PC-3 (cell line): ENCODE data around the gene P3R3URF. TPM values are rescaled to one million over a fixed set of nuclear protein-coding genes. Genes with fewer than 3 reads are reported as not detected.

ENCODE experiments used
- ATAC-seq: fragments of 200-7000 bp; cut with Tn5 transposase; 2 replicates; pipeline ENCODE4 v1.9.1; 2020; ENCODE audit warnings: mild to moderate bottlenecking, moderate library complexity
- BruUV-seq: library from RNA; stranded (reverse); fragments of 400-500 nt; replicated peaks from 2 replicates; lab custom pipeline; 2021; lab: Mats Ljungman, UMichigan
- CTCF ChIA-PET: fragments of 300-600 bp; sonication (Branson Sonifier 250); formaldehyde crosslinking; loops from one replicate; lab custom pipeline; 2022; ENCODE audit warnings: antibody characterized with exemption; lab: Charles Lee
- POLR2A ChIA-PET: fragments of 300-600 bp; sonication (Branson Sonifier 250); formaldehyde crosslinking; loops from one replicate; lab custom pipeline; 2022; ENCODE audit warnings: antibody characterized with exemption; ENCODE audit not compliant: unreplicated experiment; lab: Charles Lee
- DNase-seq: peaks from one replicate; pipeline ENCODE4 v3.0.0-alpha.2; 2015
- H2AFZ ChIP-seq: fragments of 300-600 bp; sonication (generic); 2 replicates; pipeline ENCODE4 v1.6.0; 2016; ENCODE audit warnings: antibody characterized with exemption, low read length
- H3F3A ChIP-seq: fragments of 300-600 bp; sonication (generic); one replicate; pipeline ENCODE4 v1.6.0; 2017; ENCODE audit warnings: antibody characterized with exemption, low read length, control low read depth, mild to moderate bottlenecking; ENCODE audit not compliant: unreplicated experiment
- H3K27ac ChIP-seq: fragments of 300-600 bp; sonication (generic); 2 replicates; pipeline ENCODE4 v1.5.1; 2016; ENCODE audit warnings: mild to moderate bottlenecking, low read length
- H3K27me3 ChIP-seq: fragments of 300-600 bp; sonication (generic); 2 replicates; pipeline ENCODE4 v1.6.1; 2016; ENCODE audit warnings: low read length, mixed read lengths
- H3K36me3 ChIP-seq: fragments of 300-600 bp; sonication (generic); 2 replicates; pipeline ENCODE4 v1.6.1; 2016; ENCODE audit warnings: low read depth, mixed run types, low read length, mixed read lengths
- H3K4me1 ChIP-seq: fragments of 300-600 bp; sonication (generic); 2 replicates; pipeline ENCODE4 v1.5.1; 2016; ENCODE audit warnings: low read length; ENCODE audit not compliant: insufficient read depth
- H3K4me2 ChIP-seq: fragments of 300-600 bp; sonication (generic); 2 replicates; pipeline ENCODE4 v1.6.0; 2016; ENCODE audit warnings: low read length
- H3K4me3 ChIP-seq: fragments of 300-600 bp; sonication (generic); 2 replicates; pipeline ENCODE4 v1.5.1; 2016; ENCODE audit warnings: mild to moderate bottlenecking, low read length, mixed read lengths
- H3K79me2 ChIP-seq: fragments of 300-600 bp; sonication (generic); 2 replicates; pipeline ENCODE4 v1.6.1; 2017; ENCODE audit warnings: low read length, mixed read lengths
- H3K9ac ChIP-seq: fragments of 300-600 bp; sonication (generic); 2 replicates; pipeline ENCODE4 v1.6.0; 2016; ENCODE audit warnings: mild to moderate bottlenecking, low read length
- H3K9me2 ChIP-seq: fragments of 300-600 bp; sonication (generic); replicated peaks from 2 replicates; pipeline ENCODE4 v1.6.1; 2016; ENCODE audit warnings: mixed run types, low read length, mixed read lengths
- H3K9me3 ChIP-seq: fragments of 300-600 bp; sonication (generic); 2 replicates; pipeline ENCODE4 v1.6.1; 2016; ENCODE audit warnings: low read length, mixed read lengths
- H4K20me1 ChIP-seq: fragments of 300-600 bp; sonication (generic); 2 replicates; pipeline ENCODE4 v1.6.1; 2016; ENCODE audit warnings: low read length, mixed read lengths
- EZH2 ChIP-seq: fragments of 300-600 bp; sonication (generic); IDR thresholded peaks from one replicate; pipeline ENCODE4 v1.6.1; 2017; ENCODE audit warnings: antibody characterized with exemption, mild to moderate bottlenecking, low read length; ENCODE audit not compliant: unreplicated experiment
- EZH2phosphoT487 ChIP-seq: fragments of 300-600 bp; sonication (generic); IDR thresholded peaks from 2 replicates; pipeline ENCODE4 v1.6.1; 2018; ENCODE audit warnings: mild to moderate bottlenecking, antibody characterized with exemption, low read length, borderline replicate concordance
- intact Hi-C: fragments of 100-400 bp; cut with micrococcal nuclease; formaldehyde crosslinking; loops from 2 replicates; pipeline ENCODE4 v1.9.0; 2023
- total RNA-seq: library from RNA; depleted of rRNA; stranded (reverse); fragments of >200 nt; gene quantifications from 2 replicates; pipeline ENCODE4 v1.2.3, GENCODE V29; 2014
- TF ChIP-seq, protein P1 (sequence below): fragments of 300-600 bp; sonication (generic); conservative IDR thresholded peaks from 2 replicates; pipeline ENCODE4 v1.5.1; 2017; ENCODE audit warnings: antibody characterized with exemption, low read depth, mild to moderate bottlenecking, low read length

P3R3URF gene
- total RNA-seq, 1 experiment from 2014 or later: not detected

DNA sequence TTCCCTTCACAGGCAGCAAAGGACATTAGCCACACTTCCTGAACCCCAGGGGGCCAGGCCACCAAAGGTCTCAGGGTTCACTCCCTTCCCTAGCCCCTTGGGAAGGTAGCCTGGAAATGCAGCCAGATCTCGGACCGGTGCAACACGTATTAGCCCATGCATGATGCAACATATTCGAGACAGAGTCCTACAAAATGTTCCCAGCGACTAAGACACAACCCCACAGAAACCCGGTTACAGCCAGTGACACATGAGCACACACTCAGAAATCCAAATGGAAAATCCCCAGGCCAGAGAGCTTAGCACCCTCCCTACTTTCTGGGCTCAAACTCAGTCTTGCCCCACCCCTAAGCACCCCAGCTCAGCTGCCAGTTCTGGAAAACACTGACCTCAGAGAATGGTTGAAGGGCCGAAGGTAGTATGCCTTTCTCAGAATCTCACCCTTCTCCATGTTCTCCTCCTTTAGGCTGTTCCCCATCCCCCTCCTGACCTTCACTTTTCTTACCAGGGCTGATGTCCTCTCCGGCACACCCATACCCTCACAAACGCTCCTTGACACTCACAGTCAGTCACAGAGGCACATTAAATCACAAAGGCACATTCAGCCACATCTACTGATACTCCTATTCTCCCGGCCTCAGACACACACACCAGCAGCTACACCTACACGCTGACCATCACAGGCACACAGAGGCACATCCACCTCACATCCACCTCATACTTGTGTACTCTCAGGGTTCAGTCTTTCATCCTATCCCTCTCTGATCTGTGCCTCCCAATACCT lies 1.6 kb downstream of the P3R3URF start, which contains the start of gene TSPAN1:
Gene TSPAN1 (plus strand): TSS at position 640 of the 784 bp plus-strand sequence. CDS start 6,021 bp downstream, outside the sequence.
- ChIA-PET POLR2A (no interaction called here), CTCF (interaction anchor here (0.5 kb wide), 1 partner anchor 49 kb away, joined by 5 read pairs; no protein-coding TSS in a partner anchor)
- Histone ChIP-seq H4K20me1 (no peaks in the 10 kb centered on the region), H2AFZ (no peak within 1 kb of the TSS), H3K79me2 (no peaks in the 10 kb centered on the region), H3K36me3 (no peaks in the 10 kb centered on the region), H3K9ac (no peak within 1 kb of the TSS), H3K4me1 (peaks cover 25% of the 10 kb centered on the region), H3K4me3 (no peak within 1 kb of the TSS), H3K4me2 (no peak within 1 kb of the TSS), H3K27ac (no peak within 1 kb of the TSS), H3K9me2 (no peaks in the 10 kb centered on the region), H3F3A (no peaks in the 10 kb centered on the region), H3K9me3 (no peaks in the 10 kb centered on the region), H3K27me3 (no peaks in the 10 kb centered on the region)
- intact Hi-C loops: no loop called here
- no peak for ATAC-seq
- no peak for DNase-seq
- TF ChIP-seq EZH2phosphoT487 (no peak), EZH2 (no peak)
- TF ChIP-seq, protein P1, sequence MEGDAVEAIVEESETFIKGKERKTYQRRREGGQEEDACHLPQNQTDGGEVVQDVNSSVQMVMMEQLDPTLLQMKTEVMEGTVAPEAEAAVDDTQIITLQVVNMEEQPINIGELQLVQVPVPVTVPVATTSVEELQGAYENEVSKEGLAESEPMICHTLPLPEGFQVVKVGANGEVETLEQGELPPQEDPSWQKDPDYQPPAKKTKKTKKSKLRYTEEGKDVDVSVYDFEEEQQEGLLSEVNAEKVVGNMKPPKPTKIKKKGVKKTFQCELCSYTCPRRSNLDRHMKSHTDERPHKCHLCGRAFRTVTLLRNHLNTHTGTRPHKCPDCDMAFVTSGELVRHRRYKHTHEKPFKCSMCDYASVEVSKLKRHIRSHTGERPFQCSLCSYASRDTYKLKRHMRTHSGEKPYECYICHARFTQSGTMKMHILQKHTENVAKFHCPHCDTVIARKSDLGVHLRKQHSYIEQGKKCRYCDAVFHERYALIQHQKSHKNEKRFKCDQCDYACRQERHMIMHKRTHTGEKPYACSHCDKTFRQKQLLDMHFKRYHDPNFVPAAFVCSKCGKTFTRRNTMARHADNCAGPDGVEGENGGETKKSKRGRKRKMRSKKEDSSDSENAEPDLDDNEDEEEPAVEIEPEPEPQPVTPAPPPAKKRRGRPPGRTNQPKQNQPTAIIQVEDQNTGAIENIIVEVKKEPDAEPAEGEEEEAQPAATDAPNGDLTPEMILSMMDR: no peak
- no TSS peak for BruUV-seq

DNA sequence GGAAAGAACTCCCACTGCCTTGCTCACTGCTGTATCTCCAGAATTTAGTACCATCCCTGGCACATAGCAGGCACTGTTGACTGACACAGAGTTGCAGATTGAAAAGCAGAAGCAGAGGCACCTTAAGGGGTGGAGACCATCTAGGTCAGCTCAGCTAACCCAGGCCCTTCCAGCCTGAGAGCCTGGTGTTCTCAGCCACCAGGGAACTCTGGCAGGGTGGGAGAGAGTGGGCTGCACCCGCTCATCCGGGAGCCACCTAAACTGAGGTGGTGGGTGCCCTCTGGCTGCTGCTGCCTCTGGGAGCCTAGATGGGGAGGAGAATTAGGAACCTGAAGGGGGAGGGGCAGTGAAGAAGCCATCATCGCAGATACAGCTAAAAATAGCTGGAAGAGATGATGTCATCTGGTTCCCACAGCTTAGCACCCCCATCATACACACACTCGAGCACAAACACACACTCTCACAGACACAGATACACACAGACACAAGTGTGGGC lies 2.9 kb downstream of the P3R3URF start:
- ChIA-PET CTCF (interaction anchor here (1.2 kb wide), 1 partner anchor 50 kb away, joined by 3 read pairs; no protein-coding TSS in a partner anchor), POLR2A (no interaction called here)
- Histone ChIP-seq H3K27me3 (no peaks in the 10 kb centered on the region), H4K20me1 (no peaks in the 10 kb centered on the region), H3K9ac (no peak overlapping the region), H3K9me3 (no peaks in the 10 kb centered on the region), H3K4me2 (no peak overlapping the region), H3K79me2 (no peaks in the 10 kb centered on the region), H3K27ac (no peak overlapping the region), H3K9me2 (no peaks in the 10 kb centered on the region), H3K4me1 (peaks cover 21% of the 10 kb centered on the region), H3F3A (no peaks in the 10 kb centered on the region), H2AFZ (no peak overlapping the region), H3K4me3 (no peak overlapping the region), H3K36me3 (no peaks in the 10 kb centered on the region)
- ATAC-seq (no peak), DNase-seq (no peak)
- TF ChIP-seq, protein P1: no peak
- no peak for TF ChIP-seq EZH2
- TF ChIP-seq EZH2phosphoT487: no peak
- BruUV-seq: no TSS peak
- intact Hi-C loops: no loop called here
